Naive thymus-derived CD4-positive, alpha-beta T cell (primary cell): ENCODE results near the gene PTPRT. TPM values are rescaled to one million over a fixed set of nuclear protein-coding genes. Genes with fewer than 3 reads are reported as not detected.

Experiments used
- ATAC-seq: fragments of 150-1000 bp; cut with Tn5 transposase; 2 replicates; pipeline ENCODE4 v1.10.0; 2021; ENCODE audit warnings: mild to moderate bottlenecking, moderate library complexity
- CTCF ChIA-PET: fragments of 350-600 bp; sonication (Branson Sonifier 250); formaldehyde crosslinking; loops from one replicate; lab custom pipeline; 2021; ENCODE audit warnings: antibody characterized with exemption; lab: Charles Lee
- POLR2A ChIA-PET: fragments of 350-600 bp; sonication (Branson Sonifier 250); formaldehyde crosslinking; loops from one replicate; lab custom pipeline; 2021; ENCODE audit warnings: antibody characterized with exemption, inconsistent platforms; lab: Charles Lee
- DNase-seq, 9 donors: peaks; one replicate each; pipeline versions ENCODE4 v3.0.0 to v3.0.0-alpha.2; 2020 to 2022; ENCODE audit warnings: mixed read lengths in 1 of 9
- H3K27ac ChIP-seq: one replicate; pipeline ENCODE4 v1.7.0; 2013; ENCODE audit warnings: mild to moderate bottlenecking, low read depth, low read length, moderate library complexity
- H3K27me3 ChIP-seq, 2 donors: one replicate each; pipeline ENCODE4 v1.7.0; 2013; ENCODE audit warnings: low read length in 2 of 2, mild to moderate bottlenecking in 2 of 2, moderate library complexity in 2 of 2; ENCODE audit not compliant: control insufficient read depth in 2 of 2, insufficient read depth in 2 of 2
- H3K36me3 ChIP-seq, 3 experiments: 1 replicate in 2 of 3; 2 replicates in 1 of 3; pipeline ENCODE4 v1.7.0; 2013; ENCODE audit warnings: low read length in 3 of 3, mild to moderate bottlenecking in 3 of 3, moderate library complexity in 1 of 3; ENCODE audit not compliant: insufficient read depth in 3 of 3, control insufficient read depth in 2 of 3
- H3K4me1 ChIP-seq, 2 donors: one replicate each; pipeline ENCODE4 v1.7.0; 2013; ENCODE audit warnings: low read length in 2 of 2, mild to moderate bottlenecking in 2 of 2, moderate library complexity in 1 of 2; ENCODE audit not compliant: control insufficient read depth in 2 of 2, insufficient read depth in 2 of 2
- H3K4me3 ChIP-seq: 2 replicates; pipeline ENCODE4 v1.7.0; 2013; ENCODE audit warnings: mild to moderate bottlenecking, low read length
- H3K9me3 ChIP-seq, 3 experiments: 1 replicate in 2 of 3; 2 replicates in 1 of 3; pipeline ENCODE4 v1.7.0; 2013; ENCODE audit warnings: low read length in 3 of 3; ENCODE audit not compliant: control insufficient read depth in 2 of 3
- H3K27ac Mint-ChIP-seq, 9 donors: one replicate each; pipeline ENCODE4 v1.8.0; 2020 to 2022; ENCODE audit warnings: mixed read lengths in 9 of 9, mild to moderate bottlenecking in 8 of 9, moderate library complexity in 5 of 9, inconsistent platforms in 2 of 9
- H3K27me3 Mint-ChIP-seq, 5 donors: one replicate each; pipeline ENCODE4 v1.8.0; 2021 to 2022; ENCODE audit warnings: mixed read lengths in 5 of 5, mild to moderate bottlenecking in 1 of 5
- H3K36me3 Mint-ChIP-seq, 5 donors: one replicate each; pipeline ENCODE4 v1.8.0; 2020 to 2022; ENCODE audit warnings: mixed read lengths in 5 of 5, mild to moderate bottlenecking in 3 of 5, inconsistent platforms in 1 of 5
- H3K4me1 Mint-ChIP-seq, 7 donors: one replicate each; pipeline ENCODE4 v1.8.0; 2020 to 2022; ENCODE audit warnings: mixed read lengths in 7 of 7, mild to moderate bottlenecking in 3 of 7, inconsistent platforms in 1 of 7
- H3K4me3 Mint-ChIP-seq, 10 donors: one replicate each; pipeline ENCODE4 v1.8.0; 2020 to 2022; ENCODE audit warnings: mild to moderate bottlenecking in 10 of 10, mixed read lengths in 10 of 10, moderate library complexity in 6 of 10, inconsistent platforms in 2 of 10
- H3K9me3 Mint-ChIP-seq, 11 donors: one replicate each; pipeline ENCODE4 v1.8.0; 2020 to 2022; ENCODE audit warnings: mixed read lengths in 11 of 11, mild to moderate bottlenecking in 4 of 11, inconsistent platforms in 1 of 11, moderate library complexity in 1 of 11
- intact Hi-C, 2 donors: fragments of 100-400 bp; cut with micrococcal nuclease; formaldehyde crosslinking; loops; one replicate each; pipeline ENCODE4 v1.15.1; 2023
- polyA plus RNA-seq, 2 donors: library from polyadenylated mRNA; unstranded; fragments of 300-500 nt; fragmentation: Illumina TruSeq; gene quantifications; one replicate each; pipeline ENCODE4 v1.2.3, GENCODE V29; 2021
- total RNA-seq, 6 experiments: library from RNA in 5 of 6; stranded (reverse) in 5 of 6; gene quantifications; 1 replicate in 5 of 6; 2 replicates in 1 of 6; pipeline ENCODE4 v1.2.3 and lab custom pipeline; 2021 to 2026

The PTPRT gene
- total and polyA plus RNA-seq, 7 experiments from 2014 or later: not detected

- Histone ChIP-seq H3K27ac (no peak overlapping the region), H3K27me3 (no peaks in the 10 kb centered on the region), H3K4me1 (no peaks in the 10 kb centered on the region), H3K36me3 (no peaks in the 10 kb centered on the region), H3K9me3 (no peaks in the 10 kb centered on the region), H3K4me3 (no peak overlapping the region)
- CTCF ChIA-PET: no interaction called here
- POLR2A ChIA-PET: no interaction called here
- H3K4me1 Mint-ChIP-seq: no peaks in the 10 kb centered on the region
- ATAC-seq (no peak), DNase-seq (no peak)
- H3K36me3 Mint-ChIP-seq: no peaks in the 10 kb centered on the region
- H3K4me3 Mint-ChIP-seq: no peak overlapping the region
- intact Hi-C loops: no loop called here
- H3K27me3 Mint-ChIP-seq: peaks cover 0 to 9% (median 0%) of the 10 kb centered on the region in 5 donors
- peaks cover 0 to 9% (median 4%) of the 10 kb centered on the region in 11 donors for H3K9me3 Mint-ChIP-seq
- H3K27ac Mint-ChIP-seq: no peak overlapping the region
These were observed 788.1 kb downstream of the PTPRT start for GRCh38 chr20:42401613-42402012.

GRCh38 chr20:42399802-42400201, 789.9 kb downstream of the PTPRT start:
- Mint-ChIP-seq H3K9me3 (peaks cover 0 to 9% (median 4%) of the 10 kb centered on the region in 11 donors), H3K27ac (no peak overlapping the region), H3K36me3 (no peaks in the 10 kb centered on the region), H3K27me3 (peaks cover 0 to 9% (median 0%) of the 10 kb centered on the region in 5 donors), H3K4me1 (no peaks in the 10 kb centered on the region), H3K4me3 (no peak overlapping the region)
- intact Hi-C loops: no loop called here
- Histone ChIP-seq H3K4me3 (no peak overlapping the region), H3K9me3 (no peaks in the 10 kb centered on the region), H3K27me3 (no peaks in the 10 kb centered on the region), H3K4me1 (no peaks in the 10 kb centered on the region), H3K36me3 (no peaks in the 10 kb centered on the region), H3K27ac (no peak overlapping the region)
- DNase-seq (no peak), ATAC-seq (no peak)
- ChIA-PET CTCF (no interaction called here), POLR2A (no interaction called here)

GRCh38 chr20:42392442-42392841, 797.3 kb downstream of the PTPRT start:
- H3K4me1 Mint-ChIP-seq: no peaks in the 10 kb centered on the region
- Histone ChIP-seq H3K27ac (no peak overlapping the region), H3K27me3 (no peaks in the 10 kb centered on the region), H3K36me3 (no peaks in the 10 kb centered on the region), H3K4me3 (no peak overlapping the region), H3K4me1 (no peaks in the 10 kb centered on the region), H3K9me3 (peaks cover 0 to 5% (median 0%) of the 10 kb centered on the region in 3 experiments)
- H3K36me3 Mint-ChIP-seq: no peaks in the 10 kb centered on the region
- H3K27ac Mint-ChIP-seq: no peak overlapping the region
- no peaks in the 10 kb centered on the region for H3K27me3 Mint-ChIP-seq
- H3K4me3 Mint-ChIP-seq: no peak overlapping the region
- DNase-seq (no peak), ATAC-seq (no peak)
- intact Hi-C loops: no loop called here
- H3K9me3 Mint-ChIP-seq: peaks cover 0 to 10% (median 6%) of the 10 kb centered on the region in 11 donors
- ChIA-PET POLR2A (no interaction called here), CTCF (no interaction called here)

- Mint-ChIP-seq H3K27ac (no peak overlapping the region), H3K36me3 (no peaks in the 10 kb centered on the region), H3K27me3 (no peaks in the 10 kb centered on the region), H3K4me3 (no peak overlapping the region), H3K4me1 (no peaks in the 10 kb centered on the region), H3K9me3 (peaks cover 0 to 10% (median 6%) of the 10 kb centered on the region in 11 donors)
- no peak for ATAC-seq
- Histone ChIP-seq H3K9me3 (peaks cover 0 to 5% (median 0%) of the 10 kb centered on the region in 3 experiments), H3K4me3 (no peak overlapping the region), H3K4me1 (no peaks in the 10 kb centered on the region), H3K27me3 (no peaks in the 10 kb centered on the region), H3K36me3 (no peaks in the 10 kb centered on the region), H3K27ac (no peak overlapping the region)
- CTCF ChIA-PET: no interaction called here
- DNase-seq: no peak
- POLR2A ChIA-PET: no interaction called here
- intact Hi-C loops: no loop called here
These were observed 797.9 kb downstream of the PTPRT start for GRCh38 chr20:42391807-42392206.

GRCh38 chr20:42380287-42380686, 809.4 kb downstream of the PTPRT start:
- no peak overlapping the region for H3K4me3 Mint-ChIP-seq
- H3K36me3 Mint-ChIP-seq: no peaks in the 10 kb centered on the region
- ATAC-seq (no peak), DNase-seq (no peak)
- Histone ChIP-seq H3K9me3 (no peaks in the 10 kb centered on the region), H3K4me1 (no peaks in the 10 kb centered on the region), H3K27ac (no peak overlapping the region), H3K36me3 (no peaks in the 10 kb centered on the region), H3K4me3 (no peak overlapping the region), H3K27me3 (no peaks in the 10 kb centered on the region)
- intact Hi-C loops: no loop called here
- CTCF ChIA-PET: no interaction called here
- H3K27ac Mint-ChIP-seq: no peak overlapping the region
- POLR2A ChIA-PET: no interaction called here
- no peaks in the 10 kb centered on the region for H3K4me1 Mint-ChIP-seq
- H3K9me3 Mint-ChIP-seq: peaks cover 0 to 10% (median 5%) of the 10 kb centered on the region in 11 donors
- H3K27me3 Mint-ChIP-seq: peaks cover 0 to 6% (median 0%) of the 10 kb centered on the region in 5 donors

- peaks cover 0 to 6% (median 0%) of the 10 kb centered on the region in 5 donors for H3K27me3 Mint-ChIP-seq
- intact Hi-C loops: no loop called here
These were observed 810.3 kb downstream of the PTPRT start for GRCh38 chr20:42379385-42379784.

GRCh38 chr20:42378826-42379225, 810.9 kb downstream of the PTPRT start:
- no peak overlapping the region for H3K4me3 ChIP-seq
- H3K4me1 Mint-ChIP-seq: no peaks in the 10 kb centered on the region
- POLR2A ChIA-PET: no interaction called here
- H3K36me3 Mint-ChIP-seq: no peaks in the 10 kb centered on the region
- H3K27ac ChIP-seq: no peak overlapping the region
- no peaks in the 10 kb centered on the region for H3K27me3 ChIP-seq
- DNase-seq (no peak), ATAC-seq (no peak)
- H3K4me1 ChIP-seq: no peaks in the 10 kb centered on the region
- no peak overlapping the region for H3K27ac Mint-ChIP-seq
- no peaks in the 10 kb centered on the region for H3K36me3 ChIP-seq
- no peak overlapping the region for H3K4me3 Mint-ChIP-seq
- H3K9me3 Mint-ChIP-seq: peaks cover 0 to 8% (median 3%) of the 10 kb centered on the region in 11 donors
- peaks cover 0 to 6% (median 0%) of the 10 kb centered on the region in 5 donors for H3K27me3 Mint-ChIP-seq
- CTCF ChIA-PET: no interaction called here
- intact Hi-C loops: no loop called here
- H3K9me3 ChIP-seq: no peaks in the 10 kb centered on the region

More at GRCh38 chr20:42379385-42379784, 810.3 kb downstream of the PTPRT start:
- H3K9me3 Mint-ChIP-seq: peaks cover 0 to 10% (median 4%) of the 10 kb centered on the region in 11 donors
- Histone ChIP-seq H3K4me3 (no peak overlapping the region), H3K4me1 (no peaks in the 10 kb centered on the region), H3K36me3 (no peaks in the 10 kb centered on the region), H3K9me3 (no peaks in the 10 kb centered on the region), H3K27ac (no peak overlapping the region), H3K27me3 (no peaks in the 10 kb centered on the region)
- ATAC-seq (no peak), DNase-seq (no peak)
- H3K27ac Mint-ChIP-seq: no peak overlapping the region
- no peak overlapping the region for H3K4me3 Mint-ChIP-seq
- ChIA-PET CTCF (no interaction called here), POLR2A (no interaction called here)
- H3K36me3 Mint-ChIP-seq: no peaks in the 10 kb centered on the region
- H3K4me1 Mint-ChIP-seq: no peaks in the 10 kb centered on the region
